Smooth muscle cell (in vitro differentiated cells): ENCODE results near the gene MYT1. TPM values are rescaled to one million over a fixed set of nuclear protein-coding genes. Genes with fewer than 3 reads are reported as not detected.

Source experiments
- DNase-seq: peaks from one replicate; lab custom pipeline; 2025; ENCODE audit not compliant: unreplicated experiment; lab: John Stamatoyannopoulos, UW
- H2AFZ ChIP-seq: fragments of 200-600 bp; sonication (generic); 2 replicates; pipeline ENCODE4 v1.6.0; 2016; ENCODE audit warnings: antibody characterized with exemption, low read depth, mild to moderate bottlenecking
- H3F3A ChIP-seq: fragments of 200-600 bp; sonication (generic); 2 replicates; pipeline ENCODE4 v1.6.0; 2017; ENCODE audit warnings: antibody characterized with exemption, low read depth
- H3K27ac ChIP-seq: fragments of 200-600 bp; sonication (generic); 2 replicates; pipeline ENCODE4 v1.5.1; 2016; ENCODE audit warnings: low read depth, mild to moderate bottlenecking
- H3K27me3 ChIP-seq: fragments of 200-600 bp; sonication (generic); 2 replicates; pipeline ENCODE4 v1.6.1; 2016; ENCODE audit warnings: low read depth, mild to moderate bottlenecking
- H3K36me3 ChIP-seq: fragments of 200-600 bp; sonication (generic); 2 replicates; pipeline ENCODE4 v1.5.1; 2016; ENCODE audit warnings: low read depth
- H3K4me1 ChIP-seq: fragments of 200-600 bp; sonication (generic); 2 replicates; pipeline ENCODE4 v1.5.1; 2016; ENCODE audit warnings: low read depth
- H3K4me2 ChIP-seq: fragments of 200-600 bp; sonication (generic); 2 replicates; pipeline ENCODE4 v1.6.0; 2016; ENCODE audit warnings: mild to moderate bottlenecking
- H3K4me3 ChIP-seq: fragments of 200-600 bp; sonication (generic); 2 replicates; pipeline ENCODE4 v1.5.1; 2016; ENCODE audit warnings: mild to moderate bottlenecking
- H3K79me2 ChIP-seq: fragments of 200-600 bp; sonication (generic); 2 replicates; pipeline ENCODE4 v1.6.0; 2016; ENCODE audit warnings: low read depth, mild to moderate bottlenecking
- H3K9ac ChIP-seq: fragments of 200-600 bp; sonication (generic); 2 replicates; pipeline ENCODE4 v1.6.0; 2016; ENCODE audit warnings: low read depth
- H3K9me3 ChIP-seq: fragments of 200-600 bp; sonication (generic); replicated peaks from 2 replicates; pipeline ENCODE4 v1.5.1; 2016; ENCODE audit warnings: low read depth
- H4K20me1 ChIP-seq: fragments of 200-600 bp; sonication (generic); 2 replicates; pipeline ENCODE4 v1.6.0; 2016; ENCODE audit warnings: low read depth
- CTCF ChIP-seq: fragments of 200-600 bp; sonication (generic); IDR thresholded peaks from 2 replicates; pipeline ENCODE4 v1.5.1; 2017; ENCODE audit warnings: borderline replicate concordance, mild to moderate bottlenecking, antibody characterized with exemption; ENCODE audit not compliant: insufficient read depth, poor library complexity, severe bottlenecking
- WGBS: methylation state at CpG from one replicate; pipeline ENCODE4 v1.1.7; 2016; ENCODE audit warnings: low lambda C conversion rate; 5-methylcytosine and 5-hydroxymethylcytosine counted together
- polyA plus RNA-seq: library from polyadenylated mRNA; unstranded; fragments of >200 nt; fragmentation: Nextera tagmentation; extraction: Ambion mirVana; gene quantifications from 2 replicates; pipeline ENCODE4 v1.2.1, GENCODE V29; 2016
- total RNA-seq: library from RNA; depleted of rRNA; stranded (reverse); fragments of >200 nt; gene quantifications from 2 replicates; pipeline ENCODE4 v1.2.3, GENCODE V29; 2014

The MYT1 gene
- total and polyA plus RNA-seq, 2 experiments from 2014 or later = 0.09 TPM; not detected in 1

- 89% methylated on average over 20 of the region's 21 CpGs for WGBS
- H3K4me2 ChIP-seq = no peak overlapping the region
- H3K79me2 ChIP-seq = no peaks in the 10 kb centered on the region
- no peak for DNase-seq
- no peak overlapping the region for H2AFZ ChIP-seq
- no peak for TF ChIP-seq CTCF
- no peaks in the 10 kb centered on the region for H3F3A ChIP-seq
- no peak overlapping the region for H3K4me3 ChIP-seq
- no peak overlapping the region for H3K9ac ChIP-seq
- H3K4me1 ChIP-seq = peaks cover 21% of the 10 kb centered on the region
- no peaks in the 10 kb centered on the region for H3K27me3 ChIP-seq
- no peak overlapping the region for H3K27ac ChIP-seq
- no peaks in the 10 kb centered on the region for H4K20me1 ChIP-seq
- no peaks in the 10 kb centered on the region for H3K36me3 ChIP-seq
- no peaks in the 10 kb centered on the region for H3K9me3 ChIP-seq
These were observed 24.8 kb upstream of the MYT1 start for GRCh38 chr20:64139199-64140060.

- Histone ChIP-seq H3K4me2 (no peak overlapping the region), H2AFZ (no peak overlapping the region), H3K36me3 (no peaks in the 10 kb centered on the region), H4K20me1 (no peaks in the 10 kb centered on the region), H3K4me3 (no peak overlapping the region), H3F3A (no peaks in the 10 kb centered on the region), H3K79me2 (no peaks in the 10 kb centered on the region), H3K9ac (no peak overlapping the region), H3K9me3 (no peaks in the 10 kb centered on the region), H3K27ac (no peak overlapping the region), H3K4me1 (peaks cover 21% of the 10 kb centered on the region), H3K27me3 (no peaks in the 10 kb centered on the region)
- WGBS = 86% methylated on average over 13 of the region's 13 CpGs
- no peak for TF ChIP-seq CTCF
- DNase-seq = no peak
These were observed 24.0 kb upstream of the MYT1 start for GRCh38 chr20:64140061-64140931.

GRCh38 chr20:64140956-64141355 is 23.3 kb upstream of the MYT1 start:
- 87% methylated on average over 10 of the region's 10 CpGs for WGBS
- no peaks in the 10 kb centered on the region for H3K36me3 ChIP-seq
- no peaks in the 10 kb centered on the region for H3K9me3 ChIP-seq
- no peaks in the 10 kb centered on the region for H3F3A ChIP-seq
- DNase-seq = no peak
- no peak overlapping the region for H3K4me2 ChIP-seq
- no peak overlapping the region for H3K9ac ChIP-seq
- H3K79me2 ChIP-seq = no peaks in the 10 kb centered on the region
- peaks cover 21% of the 10 kb centered on the region for H3K4me1 ChIP-seq
- no peak for TF ChIP-seq CTCF
- H3K27me3 ChIP-seq = no peaks in the 10 kb centered on the region
- H3K4me3 ChIP-seq = no peak overlapping the region
- no peak overlapping the region for H3K27ac ChIP-seq
- no peak overlapping the region for H2AFZ ChIP-seq
- no peaks in the 10 kb centered on the region for H4K20me1 ChIP-seq
